PC-3 (cell line): ENCODE data around the gene CDSN.
"Not testable (repeated sequence)": the region's sequence is repeated elsewhere in the genome, so short reads cannot be mapped to it uniquely, and the experiment has no call there.

Source experiments
- EZH2 ChIP-seq: fragments of 300-600 bp; sonication (generic); IDR thresholded peaks from one replicate; pipeline ENCODE4 v1.6.1; 2017; ENCODE audit warnings: antibody characterized with exemption, mild to moderate bottlenecking, low read length; ENCODE audit not compliant: unreplicated experiment
- TF ChIP-seq, protein P1 (sequence below): fragments of 300-600 bp; sonication (generic); conservative IDR thresholded peaks from 2 replicates; pipeline ENCODE4 v1.5.1; 2017; ENCODE audit warnings: antibody characterized with exemption, low read depth, mild to moderate bottlenecking, low read length

DNA sequence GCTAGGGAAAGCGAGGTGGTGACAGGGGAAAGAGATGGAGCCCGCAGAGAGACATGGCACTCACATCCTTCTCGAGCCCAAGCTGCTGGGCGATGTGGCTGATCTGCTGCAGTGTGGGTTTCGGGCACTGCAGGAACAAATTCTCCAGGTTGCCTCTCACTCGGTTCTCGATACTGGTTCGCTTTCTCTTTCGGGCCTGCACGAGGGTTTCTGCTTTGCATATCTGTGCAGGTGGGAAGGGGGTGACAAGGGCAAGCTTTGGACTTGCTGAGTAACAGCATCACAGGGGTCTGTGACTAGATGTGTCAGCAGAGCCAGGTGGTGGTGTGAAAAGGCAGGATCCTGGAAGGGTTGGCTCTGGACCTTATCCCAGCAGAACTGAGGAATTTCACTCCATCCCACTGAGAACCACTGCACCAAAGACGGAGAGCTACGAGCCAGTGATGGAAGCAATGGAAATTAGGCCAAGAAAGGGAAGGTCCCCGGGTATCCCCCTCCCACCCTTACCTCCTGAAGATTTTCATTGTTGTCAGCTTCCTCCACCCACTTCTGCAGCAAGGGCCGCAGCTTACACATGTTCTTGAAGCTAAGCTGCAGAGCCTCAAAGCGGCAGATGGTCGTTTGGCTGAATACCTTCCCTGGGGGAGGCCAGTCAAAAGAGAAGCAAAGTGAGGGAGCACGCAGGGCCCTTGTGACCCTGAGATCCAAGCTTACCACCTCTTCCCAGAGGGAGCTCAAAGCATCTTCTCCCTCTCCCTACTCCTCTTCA is 45.0 kb upstream of the CDSN start:
- TF ChIP-seq, protein P1, sequence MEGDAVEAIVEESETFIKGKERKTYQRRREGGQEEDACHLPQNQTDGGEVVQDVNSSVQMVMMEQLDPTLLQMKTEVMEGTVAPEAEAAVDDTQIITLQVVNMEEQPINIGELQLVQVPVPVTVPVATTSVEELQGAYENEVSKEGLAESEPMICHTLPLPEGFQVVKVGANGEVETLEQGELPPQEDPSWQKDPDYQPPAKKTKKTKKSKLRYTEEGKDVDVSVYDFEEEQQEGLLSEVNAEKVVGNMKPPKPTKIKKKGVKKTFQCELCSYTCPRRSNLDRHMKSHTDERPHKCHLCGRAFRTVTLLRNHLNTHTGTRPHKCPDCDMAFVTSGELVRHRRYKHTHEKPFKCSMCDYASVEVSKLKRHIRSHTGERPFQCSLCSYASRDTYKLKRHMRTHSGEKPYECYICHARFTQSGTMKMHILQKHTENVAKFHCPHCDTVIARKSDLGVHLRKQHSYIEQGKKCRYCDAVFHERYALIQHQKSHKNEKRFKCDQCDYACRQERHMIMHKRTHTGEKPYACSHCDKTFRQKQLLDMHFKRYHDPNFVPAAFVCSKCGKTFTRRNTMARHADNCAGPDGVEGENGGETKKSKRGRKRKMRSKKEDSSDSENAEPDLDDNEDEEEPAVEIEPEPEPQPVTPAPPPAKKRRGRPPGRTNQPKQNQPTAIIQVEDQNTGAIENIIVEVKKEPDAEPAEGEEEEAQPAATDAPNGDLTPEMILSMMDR: not testable (repeated sequence)
- not testable (repeated sequence) for TF ChIP-seq EZH2
